ENCODE measurements around the gene ZP1.
"Not testable (repeated sequence)": the region's sequence is repeated elsewhere in the genome, so short reads cannot be mapped to it uniquely, and the experiment has no call there.

Gene ZP1, protein sequence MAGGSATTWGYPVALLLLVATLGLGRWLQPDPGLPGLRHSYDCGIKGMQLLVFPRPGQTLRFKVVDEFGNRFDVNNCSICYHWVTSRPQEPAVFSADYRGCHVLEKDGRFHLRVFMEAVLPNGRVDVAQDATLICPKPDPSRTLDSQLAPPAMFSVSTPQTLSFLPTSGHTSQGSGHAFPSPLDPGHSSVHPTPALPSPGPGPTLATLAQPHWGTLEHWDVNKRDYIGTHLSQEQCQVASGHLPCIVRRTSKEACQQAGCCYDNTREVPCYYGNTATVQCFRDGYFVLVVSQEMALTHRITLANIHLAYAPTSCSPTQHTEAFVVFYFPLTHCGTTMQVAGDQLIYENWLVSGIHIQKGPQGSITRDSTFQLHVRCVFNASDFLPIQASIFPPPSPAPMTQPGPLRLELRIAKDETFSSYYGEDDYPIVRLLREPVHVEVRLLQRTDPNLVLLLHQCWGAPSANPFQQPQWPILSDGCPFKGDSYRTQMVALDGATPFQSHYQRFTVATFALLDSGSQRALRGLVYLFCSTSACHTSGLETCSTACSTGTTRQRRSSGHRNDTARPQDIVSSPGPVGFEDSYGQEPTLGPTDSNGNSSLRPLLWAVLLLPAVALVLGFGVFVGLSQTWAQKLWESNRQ

DNA sequence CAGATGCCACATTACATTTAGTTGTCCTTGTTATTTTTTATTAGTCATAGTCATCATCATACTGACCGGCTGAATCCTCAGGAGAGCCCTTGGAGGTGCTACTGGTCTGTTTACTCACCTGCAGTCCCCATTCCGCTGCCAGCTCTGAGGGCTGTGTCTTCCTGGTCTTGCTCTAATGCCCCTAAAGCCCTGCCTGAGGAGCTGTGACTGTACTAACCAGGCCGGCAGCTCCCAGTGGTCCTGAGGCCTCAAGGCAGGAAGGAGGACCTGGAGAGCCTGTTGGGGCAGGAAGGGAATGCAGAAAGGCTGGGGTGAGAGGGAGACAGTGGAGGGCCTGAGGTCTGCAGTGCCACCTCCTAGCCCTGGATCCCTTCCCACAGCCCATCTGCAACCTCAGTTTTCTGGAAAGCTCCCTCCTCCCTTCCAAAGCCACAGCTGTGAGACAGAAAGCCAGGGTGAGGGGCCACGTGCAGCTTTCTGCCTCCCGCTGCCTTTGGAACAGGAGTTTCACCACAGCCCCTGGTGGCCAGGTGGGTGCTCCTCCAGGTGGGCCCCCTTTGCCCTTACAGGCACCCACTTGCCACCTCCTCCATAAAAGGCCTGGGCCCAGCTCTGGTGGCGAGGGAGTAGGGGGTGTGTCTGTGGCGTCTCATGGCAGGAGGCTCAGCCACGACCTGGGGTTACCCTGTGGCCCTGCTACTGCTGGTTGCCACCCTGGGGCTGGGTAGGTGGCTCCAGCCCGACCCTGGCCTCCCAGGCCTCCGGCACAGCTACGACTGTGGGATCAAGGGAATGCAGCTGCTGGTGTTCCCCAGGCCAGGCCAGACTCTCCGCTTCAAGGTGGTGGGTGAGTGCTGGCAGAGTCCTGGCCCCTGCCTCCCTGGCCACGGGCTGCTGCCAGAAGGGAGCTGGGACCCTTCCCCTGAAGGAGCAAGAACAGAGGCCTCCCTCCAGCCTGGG is at the start of gene ZP1:
Gene ZP1 (plus strand): TSS at position 632 of the 960 bp plus-strand sequence. CDS start 20 bp downstream, at position 652.
- no peak for DNase-seq (ENCODE audit: low read depth)

DNA sequence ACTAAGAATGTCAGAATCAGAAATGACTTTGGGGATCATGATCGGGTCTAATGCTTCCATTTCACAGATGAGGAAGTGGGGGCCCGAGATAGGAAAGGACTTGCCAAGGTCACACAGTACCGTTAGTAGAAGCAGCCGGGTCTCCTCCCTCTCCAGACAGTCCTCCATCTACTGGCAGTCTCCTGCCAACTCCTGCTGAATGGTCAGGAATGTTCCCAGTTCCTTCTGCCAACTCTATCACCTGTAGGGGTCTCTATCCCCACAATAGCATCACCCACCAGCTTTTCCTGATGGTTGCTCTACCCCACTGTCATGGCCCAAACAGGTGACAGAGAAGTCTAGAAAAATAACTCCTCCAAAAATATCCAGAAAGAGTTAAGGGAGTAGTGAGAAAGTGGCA is 49.3 kb upstream of the ZP1 start:
- no peak for DNase-seq (ENCODE audit: low read depth)

DNA sequence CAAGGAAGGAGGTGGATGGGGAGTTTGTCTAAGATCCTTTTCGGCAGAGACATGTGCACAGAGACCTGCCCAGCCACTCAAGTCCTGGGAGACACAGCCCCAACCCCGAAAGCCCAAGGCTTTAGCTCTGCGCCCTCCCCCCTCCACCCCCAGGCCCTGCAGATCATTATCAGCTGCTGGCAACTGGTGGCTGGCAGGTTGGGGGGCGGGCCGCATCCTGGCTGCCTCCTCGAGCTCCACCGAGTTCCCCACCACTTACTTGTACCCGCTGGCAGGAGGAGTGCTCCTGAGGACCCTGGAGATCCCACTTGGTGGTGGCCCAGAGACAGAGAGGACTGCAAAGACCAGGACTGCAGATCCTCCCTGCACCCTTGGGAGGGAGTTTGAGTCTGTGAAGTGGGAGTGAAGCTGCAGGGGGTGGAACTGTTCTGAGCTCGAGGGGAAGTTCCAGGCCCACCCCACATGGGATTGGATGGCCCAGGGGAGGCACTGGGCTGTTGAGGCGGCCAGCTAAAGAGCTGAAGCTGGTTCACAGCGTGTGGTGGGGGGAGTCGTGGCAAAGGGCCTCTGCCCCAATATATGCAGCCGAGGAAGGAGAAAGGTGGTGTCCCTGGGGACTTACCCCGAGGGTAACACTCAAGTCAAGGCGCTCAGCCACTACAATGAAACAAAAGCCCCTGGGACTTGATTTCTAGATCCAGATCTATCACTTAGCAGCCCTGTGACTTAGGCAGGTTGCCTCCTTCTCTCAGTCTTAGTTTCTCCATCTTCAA is 45.3 kb upstream of the ZP1 start:
- no peak for DNase-seq (ENCODE audit: low read depth)

DNA sequence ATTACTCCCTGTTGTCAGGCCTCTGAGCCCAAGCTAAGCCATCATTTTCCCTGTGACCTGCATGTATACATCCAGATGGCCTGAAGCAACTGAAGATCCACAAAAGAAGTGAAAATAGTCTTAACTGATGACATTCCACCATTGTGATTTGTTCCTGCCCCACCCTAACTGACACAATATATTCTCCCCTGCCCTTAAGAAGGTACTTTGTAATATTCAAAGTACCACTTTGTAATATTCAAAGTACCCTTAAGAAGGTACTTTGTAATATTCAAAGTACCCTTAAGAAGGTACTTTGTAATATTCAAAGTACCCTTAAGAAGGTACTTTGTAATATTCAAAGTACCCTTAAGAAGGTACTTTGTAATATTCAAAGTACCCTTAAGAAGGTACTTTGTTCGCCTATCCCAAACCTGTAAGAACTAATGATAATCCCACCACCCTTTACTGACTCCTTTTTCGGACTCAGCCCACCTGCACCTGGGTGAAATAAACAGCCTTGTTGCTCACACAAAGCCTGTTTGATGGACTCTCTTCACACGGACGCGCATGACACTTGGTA is 43.5 kb upstream of the ZP1 start:
- DNase-seq (ENCODE audit: low read depth): not testable (repeated sequence)

DNA sequence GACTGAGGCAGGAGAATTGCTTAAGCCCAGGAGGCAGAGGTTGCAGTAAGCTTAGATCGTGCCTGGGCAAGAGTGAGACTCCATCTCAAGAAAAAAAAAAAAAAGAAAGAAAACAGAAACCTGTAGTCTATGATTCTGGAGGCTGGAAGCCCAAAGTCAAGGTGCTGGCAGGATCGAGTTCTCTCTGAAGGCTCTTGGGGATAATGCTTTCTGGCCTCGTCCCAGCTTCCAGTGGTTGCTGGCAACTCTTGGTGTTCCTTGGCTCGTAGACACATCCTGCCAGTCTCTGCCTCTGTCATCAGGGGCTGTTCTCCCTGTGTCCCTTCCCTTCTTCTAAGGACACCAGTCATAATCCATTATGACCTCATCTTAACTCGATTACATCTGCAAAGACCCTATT is 42.2 kb upstream of the ZP1 start:
- no peak for DNase-seq (ENCODE audit: low read depth)

DNA sequence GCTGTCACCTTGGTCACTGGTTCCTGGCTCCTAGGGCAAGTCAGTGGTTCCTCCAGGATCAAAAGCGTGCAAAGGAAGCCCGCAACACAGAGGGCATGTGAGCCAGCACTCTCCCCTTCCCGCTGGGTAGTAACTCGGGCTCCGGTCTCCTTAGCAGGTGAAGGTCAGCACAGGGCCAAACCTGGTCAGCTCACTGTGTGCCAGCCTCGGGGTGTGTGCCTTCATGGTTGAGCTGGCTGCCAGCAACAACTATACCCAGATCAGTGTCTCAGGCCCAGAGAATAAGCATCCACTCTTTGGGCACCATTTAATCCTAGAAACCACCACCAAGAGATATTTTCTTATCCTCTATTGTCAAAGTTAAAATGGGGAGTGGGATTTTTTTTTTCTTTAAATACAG is 41.6 kb upstream of the ZP1 start:
- DNase-seq (ENCODE audit: low read depth): no peak

DNA sequence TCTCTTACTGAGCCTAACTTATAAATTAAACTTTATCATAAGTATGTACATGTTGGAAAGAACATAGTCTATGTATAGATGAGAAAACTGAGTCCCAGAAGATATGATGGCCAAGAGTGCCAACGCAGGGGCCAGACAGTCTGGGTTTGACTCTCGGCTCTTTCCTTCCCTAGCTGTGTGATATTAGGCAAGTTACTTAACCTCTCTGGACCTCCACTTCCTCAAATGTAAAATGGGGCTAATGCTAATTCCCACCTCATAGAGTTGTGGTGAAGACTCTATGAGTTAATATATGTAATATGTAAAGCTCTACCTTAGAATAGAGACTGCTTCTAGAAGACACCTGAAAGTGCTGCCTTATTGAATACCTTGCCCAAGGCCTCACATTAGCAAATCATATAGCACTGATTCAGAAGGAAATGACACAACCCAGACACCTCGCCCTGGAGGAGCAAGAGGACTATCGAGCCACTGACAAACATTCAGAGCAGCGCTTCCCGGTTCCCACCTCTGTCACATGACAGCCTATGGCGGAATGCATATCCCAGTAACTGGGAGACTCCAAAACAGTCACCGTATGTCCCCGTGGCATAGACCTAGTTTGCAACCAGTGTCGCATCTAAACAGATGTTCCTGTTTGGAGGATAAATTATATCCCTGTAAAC is 36.7 kb upstream of the ZP1 start:
- no peak for DNase-seq (ENCODE audit: low read depth)

DNA sequence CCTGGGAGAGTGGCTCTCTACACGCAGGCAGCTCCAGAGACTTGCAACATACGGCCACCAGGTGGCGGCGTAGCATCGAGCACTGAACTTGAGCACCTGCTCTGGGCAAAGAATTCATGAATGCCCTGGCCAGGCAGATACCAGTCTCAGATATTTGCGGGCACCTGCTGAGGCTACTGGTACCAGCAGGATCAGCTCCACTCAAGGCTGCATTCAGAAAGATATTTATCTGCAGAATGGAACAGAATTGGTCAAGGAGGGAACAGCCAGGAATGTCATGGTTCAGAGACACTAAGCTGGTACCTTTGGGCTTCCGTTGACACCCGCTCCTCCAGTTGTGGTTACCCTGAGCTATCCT is 36.2 kb upstream of the ZP1 start:
- DNase-seq (ENCODE audit: low read depth): peak; percentile 80

DNA sequence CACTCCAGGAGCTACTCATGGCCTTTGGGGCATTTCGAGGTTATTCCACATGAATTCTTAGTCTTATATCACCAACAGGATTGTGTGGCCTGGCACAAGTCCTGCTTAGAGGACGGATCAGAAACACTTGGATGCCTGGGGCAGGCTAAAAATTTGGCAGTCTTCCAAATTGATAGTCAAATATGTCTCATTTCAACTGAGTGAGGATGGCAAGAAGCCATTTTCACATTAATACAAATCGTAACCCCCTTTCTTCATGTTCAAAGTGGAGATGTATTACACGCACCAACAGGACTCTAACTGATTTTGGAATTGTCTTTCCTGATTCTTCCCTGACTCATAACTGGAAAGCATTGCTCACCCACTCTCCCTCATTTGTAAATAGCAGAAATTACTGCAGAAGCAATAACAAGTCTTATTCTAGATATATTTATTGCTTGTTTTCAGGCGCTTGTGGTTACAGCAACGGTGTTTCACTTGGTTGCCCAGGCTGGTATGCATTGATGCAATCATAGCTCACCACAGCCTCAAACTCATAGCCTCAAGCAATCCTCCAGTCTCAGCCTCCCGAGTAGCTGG is 35.8 kb upstream of the ZP1 start:
- DNase-seq (ENCODE audit: low read depth): peak; percentile 79

DNA sequence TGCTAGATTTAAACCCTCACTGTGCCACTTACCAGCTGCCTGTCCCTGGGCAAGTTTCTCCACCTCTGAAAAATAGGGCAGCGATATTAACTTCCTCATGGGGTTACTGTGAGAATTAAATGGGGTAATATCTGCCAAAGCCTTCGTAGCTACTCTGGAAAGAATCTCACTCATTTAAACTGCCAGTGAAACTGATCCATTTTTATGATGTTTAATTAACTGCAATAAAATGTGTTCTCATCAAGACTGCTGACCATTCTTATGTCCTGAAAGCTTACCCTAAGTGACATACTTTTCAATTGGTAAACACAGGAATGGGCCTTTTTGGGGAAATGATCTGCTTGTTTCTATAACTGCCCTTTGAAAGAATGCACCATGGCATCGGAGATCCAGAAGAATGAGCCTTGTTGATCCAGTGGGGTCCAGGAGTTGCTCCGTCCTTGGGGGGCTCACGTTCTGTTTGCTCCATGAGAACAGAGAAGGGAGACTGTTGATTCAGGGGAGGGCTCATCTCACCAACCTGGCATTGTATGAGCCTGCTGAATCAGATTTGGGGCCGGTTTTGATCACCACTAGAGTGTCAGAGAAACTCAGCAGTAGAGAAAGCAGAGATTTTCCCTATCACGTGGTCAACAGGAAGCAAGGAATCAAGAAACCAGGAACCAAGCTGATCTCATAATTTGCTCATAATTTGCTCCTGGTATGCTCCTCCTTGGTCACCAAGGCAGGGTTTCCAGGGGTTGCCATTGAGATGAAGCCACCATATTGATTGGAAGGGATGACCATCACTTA is 32.4 kb upstream of the ZP1 start:
- DNase-seq (ENCODE audit: low read depth): no peak

DNA sequence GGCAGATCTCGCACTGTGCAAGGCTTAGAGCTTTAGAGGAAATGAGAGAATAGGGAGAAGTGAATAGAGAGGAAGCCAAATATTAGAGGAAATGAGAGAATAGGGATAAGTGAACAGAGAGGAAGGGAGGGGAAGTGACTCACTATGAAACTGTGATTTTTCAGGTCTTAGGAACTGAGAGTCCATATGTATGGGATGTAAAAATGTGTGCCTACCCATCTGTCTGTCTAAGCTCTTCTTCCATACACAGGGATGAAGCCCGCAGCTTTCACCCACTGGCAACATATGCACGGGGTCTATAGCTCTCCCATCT is 31.9 kb upstream of the ZP1 start:
- peak; percentile 66 for DNase-seq (ENCODE audit: low read depth)

DNA sequence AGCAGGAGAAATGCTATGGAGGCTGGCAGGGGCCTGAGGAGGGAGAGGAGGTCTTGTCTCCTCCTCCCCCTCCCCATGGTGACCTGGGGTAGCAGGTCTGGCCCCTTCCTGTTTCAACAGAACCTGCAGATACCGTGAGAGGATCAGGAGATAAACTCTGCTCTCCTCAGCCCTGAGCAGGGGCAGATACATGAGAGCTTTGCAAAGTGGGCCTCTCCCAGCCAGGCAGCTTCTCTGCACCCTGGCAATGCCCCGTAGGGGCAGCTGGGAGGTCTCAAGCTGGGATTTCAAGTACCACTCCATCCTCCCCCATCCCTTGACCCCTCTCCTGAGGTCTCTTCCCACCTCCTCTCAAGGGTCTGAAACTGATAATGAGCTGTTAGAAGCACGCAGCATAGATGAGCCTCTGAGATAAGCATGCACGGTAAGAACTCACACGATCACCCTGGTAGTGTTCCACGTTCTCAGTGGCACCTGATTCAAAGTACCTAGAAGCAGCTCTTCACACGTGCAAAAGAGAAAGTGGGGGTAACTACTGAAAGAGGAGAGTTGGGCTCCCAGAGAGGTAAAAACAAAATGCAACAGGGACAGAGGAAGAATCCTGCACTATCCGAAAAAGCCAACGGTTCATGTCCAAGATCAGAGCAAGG is 30.4 kb upstream of the ZP1 start:
- DNase-seq (ENCODE audit: low read depth): no peak

DNA sequence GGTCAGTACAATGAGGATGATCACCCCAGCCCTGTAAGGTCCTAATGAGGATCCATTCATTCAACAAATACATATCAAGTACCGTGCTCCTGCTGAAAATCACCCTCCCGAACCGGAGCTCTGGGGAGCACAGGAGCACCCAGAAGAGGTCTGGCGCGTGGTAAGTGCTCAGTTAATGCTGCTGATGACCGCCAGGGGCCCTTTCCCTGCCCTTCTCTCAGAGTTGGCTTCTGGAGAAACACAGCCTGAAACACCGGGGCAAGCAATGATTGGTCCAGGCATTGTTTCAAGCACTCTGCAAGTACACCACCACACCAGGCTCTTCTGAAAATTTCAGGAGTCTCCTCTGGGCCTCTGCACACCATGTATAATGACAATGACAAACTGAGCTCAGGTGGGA is 29.2 kb upstream of the ZP1 start:
- DNase-seq (ENCODE audit: low read depth): peak; percentile 40

DNA sequence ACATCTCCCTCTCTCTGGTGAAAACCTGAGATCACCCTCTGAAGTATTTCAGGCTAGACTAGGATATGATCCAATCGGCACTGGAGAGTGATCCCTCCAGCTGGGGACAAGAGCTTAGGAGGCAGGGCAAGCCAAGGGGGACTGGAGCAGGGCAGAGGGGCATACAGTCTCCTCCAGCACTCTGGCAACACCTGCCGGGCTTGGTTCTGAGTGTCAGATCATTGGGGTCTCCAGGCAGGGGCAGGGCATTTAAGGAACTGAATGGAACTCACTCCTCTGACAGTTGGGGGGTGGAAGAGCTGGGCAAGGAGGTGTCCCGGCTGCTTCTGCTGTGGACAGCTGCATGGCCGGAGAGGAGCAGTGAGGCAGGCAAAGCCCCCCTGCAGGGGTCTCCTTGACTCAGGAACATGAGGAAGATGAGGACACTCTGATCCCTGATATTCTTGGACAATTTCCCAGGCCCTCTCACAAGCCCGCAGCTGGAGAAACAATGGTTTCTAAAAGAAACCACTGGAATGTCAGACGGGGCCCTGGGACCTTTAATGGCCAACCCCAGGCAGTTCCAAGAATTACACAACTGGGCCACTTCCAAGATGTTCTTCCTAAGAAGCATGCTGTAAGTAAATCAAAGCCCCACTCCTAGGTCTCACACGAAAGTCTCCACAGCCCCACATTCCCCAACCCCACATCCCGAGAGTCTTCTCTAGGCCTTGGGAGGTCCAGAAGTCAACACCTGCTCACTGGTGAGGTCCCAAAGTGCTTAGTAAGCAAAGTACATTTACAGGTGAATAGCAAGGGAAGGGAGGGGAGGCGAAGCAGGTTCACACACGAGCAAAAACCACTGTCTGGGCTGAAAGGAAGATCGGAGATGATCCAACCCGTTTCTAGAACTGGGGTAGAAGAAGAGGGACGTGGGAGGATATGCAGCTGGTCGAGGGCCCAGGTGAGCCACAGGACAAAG is 26.6 kb upstream of the ZP1 start:
- peak; percentile 61 for DNase-seq (ENCODE audit: low read depth)

DNA sequence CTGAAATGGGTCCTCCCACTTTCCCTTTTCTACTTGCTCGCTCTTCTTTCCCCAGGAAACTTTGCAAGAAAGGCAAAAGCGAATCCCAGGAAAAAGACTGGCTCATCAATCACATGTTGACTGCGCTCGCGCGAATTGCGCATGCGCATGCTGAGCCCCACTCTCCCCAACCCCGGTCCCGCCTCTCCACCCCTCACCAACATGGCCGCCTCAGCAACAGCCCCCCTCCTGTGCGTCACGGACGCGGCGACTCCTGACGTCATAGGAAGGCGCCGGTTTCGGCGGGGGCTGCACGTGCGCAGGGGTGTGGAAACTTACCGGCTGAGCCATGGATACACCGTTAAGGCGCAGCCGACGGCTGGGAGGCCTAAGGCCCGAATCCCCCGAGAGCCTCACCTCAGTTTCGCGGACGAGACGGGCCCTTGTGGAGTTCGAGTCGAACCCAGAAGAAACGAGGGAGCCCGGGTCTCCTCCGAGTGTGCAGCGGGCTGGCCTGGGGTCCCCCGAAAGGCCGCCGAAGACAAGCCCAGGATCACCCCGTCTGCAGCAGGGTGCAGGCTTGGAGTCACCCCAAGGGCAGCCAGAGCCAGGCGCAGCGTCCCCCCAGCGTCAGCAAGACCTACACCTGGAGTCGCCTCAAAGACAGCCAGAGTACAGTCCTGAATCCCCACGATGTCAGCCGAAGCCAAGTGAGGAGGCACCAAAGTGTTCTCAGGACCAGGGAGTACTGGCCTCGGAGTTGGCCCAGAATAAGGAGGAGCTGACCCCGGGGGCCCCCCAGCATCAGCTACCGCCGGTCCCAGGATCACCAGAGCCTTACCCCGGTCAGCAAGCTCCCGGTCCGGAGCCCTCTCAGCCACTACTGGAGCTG is 25.3 kb upstream of the ZP1 start, which contains the start of gene CCDC86:
Gene CCDC86 (plus strand): TSS at position 317 of the 871 bp plus-strand sequence. CDS start 12 bp downstream, at position 329.
- DNase-seq (ENCODE audit: low read depth): peak; percentile 95

DNA sequence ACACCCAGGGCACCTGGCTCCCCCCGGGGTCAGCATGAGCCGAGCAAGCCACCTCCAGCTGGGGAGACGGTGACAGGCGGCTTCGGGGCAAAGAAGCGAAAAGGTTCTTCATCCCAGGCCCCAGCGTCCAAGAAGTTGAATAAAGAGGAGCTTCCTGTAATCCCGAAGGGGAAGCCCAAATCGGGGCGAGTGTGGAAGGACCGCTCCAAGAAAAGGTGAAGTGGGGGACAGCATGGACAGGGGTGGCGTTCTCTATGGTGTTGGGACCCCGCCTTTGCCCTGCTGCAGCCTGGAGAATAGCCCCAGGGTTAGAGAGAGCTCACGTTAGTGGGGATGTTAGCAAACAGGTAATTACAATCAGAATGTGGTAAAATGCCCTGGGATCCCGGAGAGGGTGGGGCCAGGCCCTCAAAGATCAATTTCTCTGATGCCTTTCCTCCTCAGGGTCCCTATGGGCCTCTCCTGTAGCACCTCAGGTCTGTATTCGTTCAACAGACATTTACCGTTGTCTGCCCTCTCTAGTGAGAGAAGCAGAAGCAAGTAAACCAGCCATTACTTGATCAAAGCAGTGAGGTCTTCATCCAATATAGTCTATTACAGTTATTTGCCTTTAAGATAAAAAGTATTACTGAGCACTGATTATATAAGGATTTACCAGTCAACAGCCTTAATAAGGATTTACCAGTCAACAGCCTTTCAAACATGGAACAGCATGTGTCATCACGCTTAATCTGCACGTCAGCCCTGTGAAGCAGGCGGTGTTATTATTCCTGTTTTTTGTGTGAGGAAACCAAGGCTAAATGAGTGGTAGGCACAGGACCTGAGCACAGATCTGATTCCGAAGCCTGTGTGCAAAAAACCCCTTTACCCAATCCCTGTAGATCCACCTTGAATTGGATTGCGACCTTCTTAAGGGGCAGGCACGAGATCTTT is 24.4 kb upstream of the ZP1 start:
- DNase-seq (ENCODE audit: low read depth): peak; percentile 30

Measured in ELR (cell line).